HCT116 (cell line): ENCODE measurements around the gene NOSIP. TPM values are rescaled to one million over a fixed set of nuclear protein-coding genes. Genes with fewer than 3 reads are reported as not detected.

ENCODE experiments used
- ATAC-seq: fragments of 200-7000 bp; cut with Tn5 transposase; 2 replicates; pipeline ENCODE4 v1.9.1; 2020; ENCODE audit warnings: mild to moderate bottlenecking, moderate library complexity
- BruUV-seq: library from RNA; stranded (reverse); fragments of 400-500 nt; replicated peaks from 2 replicates; lab custom pipeline; 2021; lab: Mats Ljungman, UMichigan
- CTCF ChIA-PET: fragments of 300-600 bp; sonication (Branson Sonifier 250); formaldehyde crosslinking; loops from one replicate; lab custom pipeline; 2021; ENCODE audit warnings: antibody characterized with exemption; lab: Charles Lee
- POLR2A ChIA-PET: fragments of 300-600, 350-600 bp; sonication (Branson Sonifier 250); formaldehyde crosslinking; loops from one replicate; lab custom pipeline; 2021; ENCODE audit warnings: antibody characterized with exemption; lab: Charles Lee
- RAD21 ChIA-PET, 2 experiments: fragments of 300-600 bp; sonication (Branson Sonifier 250); formaldehyde crosslinking; loops; one replicate each; lab custom pipeline; 2023; ENCODE audit warnings: low total read pairs in 2 of 2; ENCODE audit not compliant: uncharacterized antibody in 2 of 2, unreplicated experiment in 2 of 2, low non-redundant PET in 1 of 2; lab: Charles Lee
- DNase-seq: peaks from one replicate; pipeline ENCODE4 v3.0.0-alpha.2; 2010; ENCODE audit warnings: low read depth, low spot score
- H2AFZ ChIP-seq: fragments of 200-600 bp; shearing (Covaris generic), sonication (generic); 2 replicates; pipeline ENCODE4 v1.6.1; 2017; ENCODE audit warnings: low read depth, mixed run types, mixed read lengths, antibody characterized with exemption, low read length; ENCODE audit not compliant: poor library complexity, severe bottlenecking
- H3K27ac ChIP-seq: 2 replicates; pipeline ENCODE4 v1.5.1; 2012; ENCODE audit warnings: low read depth, low read length
- H3K27me3 ChIP-seq: fragments of 200-600 bp; sonication (generic); 2 replicates; pipeline ENCODE4 v1.6.1; 2016; ENCODE audit warnings: mixed run types, low read length, mixed read lengths; ENCODE audit not compliant: insufficient read depth
- H3K36me3 ChIP-seq, 2 experiments: fragments of 200-500 bp in 1 of 2; fragments of 200-600 bp in 1 of 2; sonication (Bioruptor generic) in 1 of 2; sonication (generic) in 1 of 2; 2 replicates each; pipeline versions ENCODE4 v1.5.1 to v1.6.1; 2014 to 2016; ENCODE audit warnings: low read length in 2 of 2, inconsistent platforms in 1 of 2, mixed read lengths in 1 of 2, mixed run types in 1 of 2; ENCODE audit not compliant: insufficient read depth in 2 of 2, control insufficient read depth in 1 of 2
- H3K4me1 ChIP-seq, 2 experiments: fragments of 200-600 bp in 1 of 2; sonication (generic) in 1 of 2; 2 replicates each; pipeline versions ENCODE4 v1.5.1 to v1.6.1; 2012 to 2017; ENCODE audit warnings: low read length in 2 of 2, inconsistent platforms in 1 of 2, mild to moderate bottlenecking in 1 of 2, mixed read lengths in 1 of 2, mixed run types in 1 of 2, moderate library complexity in 1 of 2; ENCODE audit not compliant: insufficient read depth in 2 of 2, control insufficient read depth in 1 of 2
- H3K4me2 ChIP-seq: fragments of 200-600 bp; sonication (generic); 2 replicates; pipeline ENCODE4 v1.6.1; 2017; ENCODE audit warnings: mixed run types, low read length, mixed read lengths
- H3K4me3 ChIP-seq, 2 experiments: fragments of 200-600 bp in 1 of 2; sonication (generic) in 1 of 2; replicated peaks in 1 of 2; 2 replicates each; pipeline ENCODE4 v1.5.1; 2011 to 2016; ENCODE audit warnings: low read length in 2 of 2, control low read depth in 1 of 2, low read depth in 1 of 2, mild to moderate bottlenecking in 1 of 2, mixed read lengths in 1 of 2, mixed run types in 1 of 2
- H3K79me2 ChIP-seq: fragments of 200-600 bp; sonication (generic); 2 replicates; pipeline ENCODE4 v1.6.1; 2017; ENCODE audit warnings: mild to moderate bottlenecking, mixed run types, low read length, moderate library complexity, mixed read lengths; ENCODE audit not compliant: insufficient read depth
- H3K9ac ChIP-seq: fragments of 200-600 bp; sonication (generic); 2 replicates; pipeline ENCODE4 v1.6.1; 2016; ENCODE audit warnings: low read length, mixed read lengths
- H3K9me2 ChIP-seq: fragments of 200-600 bp; sonication (generic), shearing (Covaris generic); 2 replicates; pipeline ENCODE4 v1.6.1; 2017; ENCODE audit warnings: mixed run types, mild to moderate bottlenecking, moderate library complexity; ENCODE audit not compliant: insufficient read depth
- H3K9me3 ChIP-seq, 2 experiments: fragments of 200-500 bp in 1 of 2; fragments of 200-600 bp in 1 of 2; sonication (Bioruptor generic) in 1 of 2; sonication (generic) in 1 of 2; 2 replicates each; pipeline ENCODE4 v1.6.1; 2014 to 2017; ENCODE audit warnings: low read length in 2 of 2, mixed read lengths in 2 of 2, inconsistent platforms in 1 of 2, low read depth in 1 of 2, mild to moderate bottlenecking in 1 of 2, mixed run types in 1 of 2, moderate library complexity in 1 of 2; ENCODE audit not compliant: control insufficient read depth in 1 of 2, insufficient read depth in 1 of 2
- H4K20me1 ChIP-seq: fragments of 200-600 bp; sonication (generic), shearing (Covaris generic); 2 replicates; pipeline ENCODE4 v1.6.1; 2017; ENCODE audit warnings: mixed run types, mild to moderate bottlenecking, moderate library complexity; ENCODE audit not compliant: insufficient read depth
- CBX3 ChIP-seq: IDR thresholded peaks from 2 replicates; pipeline ENCODE4 v1.6.1; 2012; ENCODE audit warnings: low read depth
- CEBPB ChIP-seq: IDR thresholded peaks from 2 replicates; pipeline ENCODE4 v1.6.1; 2012; ENCODE audit warnings: low read depth
- CTCF ChIP-seq, 3 experiments: fragments of 200-600 bp in 1 of 3; sonication (generic) in 1 of 3; IDR thresholded peaks in 2 of 3; conservative IDR thresholded peaks in 1 of 3; 2 replicates each; pipeline ENCODE4 v1.5.1; 2012 to 2017; ENCODE audit warnings: low read depth in 2 of 3, low read length in 2 of 3, antibody characterized with exemption in 1 of 3, borderline replicate concordance in 1 of 3, control low read depth in 1 of 3, mild to moderate bottlenecking in 1 of 3, mixed read lengths in 1 of 3, mixed run types in 1 of 3, moderate library complexity in 1 of 3; ENCODE audit not compliant: insufficient read depth in 1 of 3
- EGR1 ChIP-seq: IDR thresholded peaks from 2 replicates; pipeline ENCODE4 v1.6.1; 2012; ENCODE audit warnings: low read depth
- ELF1 ChIP-seq: IDR thresholded peaks from 2 replicates; pipeline ENCODE4 v1.6.1; 2012; ENCODE audit warnings: low read depth, borderline replicate concordance
- EZH2 ChIP-seq: fragments of 200-600 bp; sonication (generic); IDR thresholded peaks from 2 replicates; pipeline ENCODE4 v1.6.1; 2017; ENCODE audit warnings: antibody characterized with exemption, mixed run types
- EZH2phosphoT487 ChIP-seq: fragments of 200-600 bp; IDR thresholded peaks from 2 replicates; pipeline ENCODE4 v1.6.1; 2018; ENCODE audit warnings: antibody characterized with exemption, borderline replicate concordance
- FOSL1 ChIP-seq: IDR thresholded peaks from 2 replicates; pipeline ENCODE4 v1.6.1; 2012; ENCODE audit warnings: low read depth
- JUND ChIP-seq: IDR thresholded peaks from 2 replicates; pipeline ENCODE4 v1.6.1; 2012
- POLR2A ChIP-seq: IDR thresholded peaks from 2 replicates; pipeline ENCODE4 v1.7.0; 2011; ENCODE audit warnings: borderline replicate concordance; ENCODE audit not compliant: insufficient read depth, insufficient read length; ENCODE audit errors: extremely low read depth
- RAD21 ChIP-seq: IDR thresholded peaks from 2 replicates; pipeline ENCODE4 v1.6.1; 2012; ENCODE audit warnings: low read depth, mild to moderate bottlenecking
- SIN3A ChIP-seq: IDR thresholded peaks from 2 replicates; pipeline ENCODE4 v1.6.1; 2012; ENCODE audit warnings: low read depth
- SP1 ChIP-seq: IDR thresholded peaks from 2 replicates; pipeline ENCODE4 v1.6.1; 2012; ENCODE audit warnings: low read depth
- YY1 ChIP-seq: IDR thresholded peaks from 2 replicates; pipeline ENCODE4 v1.6.1; 2011; ENCODE audit warnings: low read length, low read depth, moderate library complexity, mild to moderate bottlenecking; ENCODE audit not compliant: insufficient replicate concordance; ENCODE audit errors: extremely low read depth
- ZFX ChIP-seq: fragments of 450-650 bp; IDR thresholded peaks from 2 replicates; pipeline ENCODE4 v1.6.1; 2017
- intact Hi-C: fragments of 100-400 bp; cut with micrococcal nuclease; formaldehyde crosslinking; loops from 2 replicates; pipeline ENCODE4 v1.10.0; 2022
- total RNA-seq: library from RNA; stranded (reverse); gene quantifications from one replicate; pipeline ENCODE4 v1.2.1, GENCODE V29; 2021; ENCODE audit not compliant: unreplicated experiment
- TF ChIP-seq, protein P1 (sequence below): IDR thresholded peaks from 2 replicates; pipeline ENCODE4 v1.6.1; 2012; ENCODE audit warnings: low read depth
- TF ChIP-seq, protein P2 (sequence below): IDR thresholded peaks from 2 replicates; pipeline ENCODE4 v1.6.1; 2011; ENCODE audit warnings: mild to moderate bottlenecking, low read length, moderate library complexity; ENCODE audit not compliant: insufficient replicate concordance; ENCODE audit errors: extremely low read depth
- TF ChIP-seq, protein P3 (sequence below): IDR thresholded peaks from 2 replicates; pipeline ENCODE4 v1.6.1; 2012

The NOSIP gene
- total RNA-seq, 1 experiment from 2014 or later: 133 TPM

GRCh38 chr19:49546825-49547565 is 33.4 kb downstream of the NOSIP start:
- H3K4me2 ChIP-seq: peak overlapping the region; percentile 78
- H3K4me1 ChIP-seq: peaks cover 3 to 14% of the 10 kb centered on the region in 2 experiments; a peak in 3 of 4 replicates
- DNase-seq (peak; percentile 85), ATAC-seq (peak; percentile 89)
- intact Hi-C loops: loop anchor here (1.0 to 5.0 kb wide), 3 partner anchors 44 to 320 kb away; no protein-coding TSS in a partner anchor
- H3K27me3 ChIP-seq: no peaks in the 10 kb centered on the region
- no peak for TF ChIP-seq POLR2A
- TF ChIP-seq, protein P1, sequence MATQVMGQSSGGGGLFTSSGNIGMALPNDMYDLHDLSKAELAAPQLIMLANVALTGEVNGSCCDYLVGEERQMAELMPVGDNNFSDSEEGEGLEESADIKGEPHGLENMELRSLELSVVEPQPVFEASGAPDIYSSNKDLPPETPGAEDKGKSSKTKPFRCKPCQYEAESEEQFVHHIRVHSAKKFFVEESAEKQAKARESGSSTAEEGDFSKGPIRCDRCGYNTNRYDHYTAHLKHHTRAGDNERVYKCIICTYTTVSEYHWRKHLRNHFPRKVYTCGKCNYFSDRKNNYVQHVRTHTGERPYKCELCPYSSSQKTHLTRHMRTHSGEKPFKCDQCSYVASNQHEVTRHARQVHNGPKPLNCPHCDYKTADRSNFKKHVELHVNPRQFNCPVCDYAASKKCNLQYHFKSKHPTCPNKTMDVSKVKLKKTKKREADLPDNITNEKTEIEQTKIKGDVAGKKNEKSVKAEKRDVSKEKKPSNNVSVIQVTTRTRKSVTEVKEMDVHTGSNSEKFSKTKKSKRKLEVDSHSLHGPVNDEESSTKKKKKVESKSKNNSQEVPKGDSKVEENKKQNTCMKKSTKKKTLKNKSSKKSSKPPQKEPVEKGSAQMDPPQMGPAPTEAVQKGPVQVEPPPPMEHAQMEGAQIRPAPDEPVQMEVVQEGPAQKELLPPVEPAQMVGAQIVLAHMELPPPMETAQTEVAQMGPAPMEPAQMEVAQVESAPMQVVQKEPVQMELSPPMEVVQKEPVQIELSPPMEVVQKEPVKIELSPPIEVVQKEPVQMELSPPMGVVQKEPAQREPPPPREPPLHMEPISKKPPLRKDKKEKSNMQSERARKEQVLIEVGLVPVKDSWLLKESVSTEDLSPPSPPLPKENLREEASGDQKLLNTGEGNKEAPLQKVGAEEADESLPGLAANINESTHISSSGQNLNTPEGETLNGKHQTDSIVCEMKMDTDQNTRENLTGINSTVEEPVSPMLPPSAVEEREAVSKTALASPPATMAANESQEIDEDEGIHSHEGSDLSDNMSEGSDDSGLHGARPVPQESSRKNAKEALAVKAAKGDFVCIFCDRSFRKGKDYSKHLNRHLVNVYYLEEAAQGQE: no peak
- TF ChIP-seq, protein P2, sequence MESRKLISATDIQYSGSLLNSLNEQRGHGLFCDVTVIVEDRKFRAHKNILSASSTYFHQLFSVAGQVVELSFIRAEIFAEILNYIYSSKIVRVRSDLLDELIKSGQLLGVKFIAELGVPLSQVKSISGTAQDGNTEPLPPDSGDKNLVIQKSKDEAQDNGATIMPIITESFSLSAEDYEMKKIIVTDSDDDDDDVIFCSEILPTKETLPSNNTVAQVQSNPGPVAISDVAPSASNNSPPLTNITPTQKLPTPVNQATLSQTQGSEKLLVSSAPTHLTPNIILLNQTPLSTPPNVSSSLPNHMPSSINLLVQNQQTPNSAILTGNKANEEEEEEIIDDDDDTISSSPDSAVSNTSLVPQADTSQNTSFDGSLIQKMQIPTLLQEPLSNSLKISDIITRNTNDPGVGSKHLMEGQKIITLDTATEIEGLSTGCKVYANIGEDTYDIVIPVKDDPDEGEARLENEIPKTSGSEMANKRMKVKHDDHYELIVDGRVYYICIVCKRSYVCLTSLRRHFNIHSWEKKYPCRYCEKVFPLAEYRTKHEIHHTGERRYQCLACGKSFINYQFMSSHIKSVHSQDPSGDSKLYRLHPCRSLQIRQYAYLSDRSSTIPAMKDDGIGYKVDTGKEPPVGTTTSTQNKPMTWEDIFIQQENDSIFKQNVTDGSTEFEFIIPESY: no peak
- TF ChIP-seq SP1: no peak
- TF ChIP-seq, protein P3, sequence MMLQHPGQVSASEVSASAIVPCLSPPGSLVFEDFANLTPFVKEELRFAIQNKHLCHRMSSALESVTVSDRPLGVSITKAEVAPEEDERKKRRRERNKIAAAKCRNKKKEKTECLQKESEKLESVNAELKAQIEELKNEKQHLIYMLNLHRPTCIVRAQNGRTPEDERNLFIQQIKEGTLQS: no peak
- TF ChIP-seq YY1: no peak
- no peak for TF ChIP-seq JUND
- TF ChIP-seq EZH2phosphoT487: no peak
- no peak for TF ChIP-seq ELF1
- TF ChIP-seq RAD21: peak; percentile 92
- no peak for TF ChIP-seq EZH2
- no peak for TF ChIP-seq ZFX
- TF ChIP-seq CEBPB: no peak
- TF ChIP-seq CBX3: peak; percentile 64; the same call in 1 of the 2 replicates
- no peak for TF ChIP-seq FOSL1
- no peak for TF ChIP-seq SIN3A
- peak; percentile 70 to 94 (median 88) for TF ChIP-seq CTCF (IDR thresholded peaks at IDR 0.05 in 2 of 3, conservative IDR thresholded peaks at IDR 0.05 in 1 of 3; ENCODE audit: borderline replicate concordance in 1 of 3, insufficient read depth in 1 of 3, low read depth in 2 of 3, low read length in 2 of 3)
- TF ChIP-seq EGR1: peak; percentile 63; the same call in 1 of the 2 replicates
- H3K9me2 ChIP-seq: no peaks in the 10 kb centered on the region
- POLR2A ChIA-PET: interaction anchor here (0.6 to 1.8 kb wide), 12 partner anchors 36 to 132 kb away, joined by 3 to 7 read pairs (median 4); partner anchors contain the start of genes RPS11 and SCAF1
- H3K4me3 ChIP-seq: peak overlapping the region; percentile 29 to 45
- peak overlapping the region; percentile 96 for H2AFZ ChIP-seq
- no peaks in the 10 kb centered on the region for H3K36me3 ChIP-seq
- H4K20me1 ChIP-seq: no peaks in the 10 kb centered on the region
- no peaks in the 10 kb centered on the region for H3K9me3 ChIP-seq
- peak overlapping the region; percentile 53; the same call in 1 of the 2 replicates for H3K27ac ChIP-seq
- peak overlapping the region; percentile 49 for H3K9ac ChIP-seq
- BruUV-seq: no TSS peak
- H3K79me2 ChIP-seq: no peaks in the 10 kb centered on the region
- CTCF ChIA-PET: interaction anchor here (0.6 to 4.8 kb wide), 27 partner anchors 10 to 348 kb away, joined by 3 to 47 read pairs (median 5); partner anchors contain the start of genes ALDH16A1, FLT3LG, RPS11 and RRAS
- RAD21 ChIA-PET: interaction anchor here (0.7 to 2.1 kb wide), 8 partner anchors 37 to 125 kb away, joined by 3 to 12 read pairs (median 6); no protein-coding TSS in a partner anchor
